Stimulated activated CD4-positive, alpha-beta T cell treated with anti-CD3 and anti-CD28 coated beads, Interleukin-15, amount 100 ng/mL, for 1 hour (primary cell): Measurements from ENCODE around the gene TPSD1.
"Not testable (repeated sequence)": the region's sequence is repeated elsewhere in the genome, so short reads cannot be mapped to it uniquely, and the experiment has no call there.

Source experiments
- DNase-seq, 2 donors: peaks; one replicate each; pipeline ENCODE4 v3.0.0-alpha.2; 2020; ENCODE audit warnings: low read depth in 1 of 2, low spot score in 1 of 2

TPSD1 gene

DNA sequence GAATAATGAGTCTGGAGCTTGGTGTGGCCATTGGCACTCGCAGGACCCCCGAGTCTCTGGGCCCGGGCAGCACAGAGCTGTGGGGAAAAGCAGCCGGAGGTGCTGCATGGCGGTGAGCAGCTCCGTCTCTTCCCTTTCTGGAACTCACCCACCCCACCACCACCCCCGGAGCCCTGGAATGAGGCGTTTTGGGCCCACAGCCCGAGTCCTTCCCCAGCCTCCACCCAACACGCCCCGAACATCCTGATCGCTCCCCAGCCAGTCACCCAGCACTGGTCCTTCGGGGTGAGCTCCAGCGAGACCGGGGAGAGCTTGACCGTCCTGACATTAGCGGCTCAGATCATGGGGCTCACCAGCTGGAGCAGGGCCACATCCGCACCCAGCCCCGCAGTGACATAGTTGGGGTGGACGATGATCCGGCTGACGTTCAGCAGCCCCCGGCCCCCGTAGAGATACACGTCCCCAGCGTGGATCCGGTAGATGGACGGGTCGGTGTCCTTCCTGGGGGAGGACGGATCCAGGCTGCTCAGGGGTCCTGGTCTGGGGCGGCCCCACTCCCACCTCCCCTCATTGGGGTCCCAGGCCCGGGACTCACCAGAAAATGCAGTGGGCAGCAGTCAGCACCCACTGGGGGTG, 6.5 kb downstream of the TPSD1 start:
- DNase-seq = no peak

- no peak for DNase-seq
Observed at GRCh38 chr16:1262846-1263221, 7.0 kb downstream of the TPSD1 start.

- DNase-seq = no peak
Observed at GRCh38 chr16:1263591-1264344, 7.9 kb downstream of the TPSD1 start.

DNA sequence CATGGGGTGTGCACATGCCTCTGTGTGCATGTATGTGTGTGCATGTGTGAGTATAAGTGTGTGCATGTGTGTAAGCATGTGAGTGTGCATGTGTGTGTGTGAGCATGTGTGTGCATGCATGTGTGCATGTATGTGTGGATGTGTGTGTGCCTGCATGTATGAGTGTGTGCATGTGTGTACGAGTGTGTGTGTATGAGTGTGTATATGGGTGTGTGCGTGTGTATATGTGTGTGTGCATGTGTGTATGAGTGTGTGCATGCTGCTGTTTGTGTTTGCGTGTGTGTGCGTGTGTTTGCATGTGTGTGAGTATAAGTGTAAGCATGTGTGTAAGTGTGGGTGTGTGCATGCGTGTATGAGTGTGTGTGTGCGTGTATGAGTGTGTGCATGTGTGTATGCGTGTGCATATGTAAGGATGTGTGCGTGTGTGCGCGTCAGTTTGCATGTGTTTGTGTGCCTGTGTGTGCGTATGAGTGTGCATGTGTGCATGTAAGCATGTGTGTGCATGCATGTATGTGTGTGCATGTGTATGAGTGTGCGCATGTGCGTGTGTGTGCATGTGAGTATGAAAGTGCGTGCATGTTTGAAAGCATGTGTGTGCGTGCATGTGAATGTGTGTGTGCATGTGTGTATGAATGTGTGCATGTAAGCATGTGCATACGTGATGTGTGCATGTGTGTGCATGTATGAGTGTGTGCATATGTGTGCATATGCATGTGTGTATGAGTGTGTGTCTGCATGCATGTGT, 8.6 kb downstream of the TPSD1 start:
- no peak for DNase-seq

GRCh38 chr16:1265090-1265630, 9.3 kb downstream of the TPSD1 start:
- DNase-seq = no peak

DNA sequence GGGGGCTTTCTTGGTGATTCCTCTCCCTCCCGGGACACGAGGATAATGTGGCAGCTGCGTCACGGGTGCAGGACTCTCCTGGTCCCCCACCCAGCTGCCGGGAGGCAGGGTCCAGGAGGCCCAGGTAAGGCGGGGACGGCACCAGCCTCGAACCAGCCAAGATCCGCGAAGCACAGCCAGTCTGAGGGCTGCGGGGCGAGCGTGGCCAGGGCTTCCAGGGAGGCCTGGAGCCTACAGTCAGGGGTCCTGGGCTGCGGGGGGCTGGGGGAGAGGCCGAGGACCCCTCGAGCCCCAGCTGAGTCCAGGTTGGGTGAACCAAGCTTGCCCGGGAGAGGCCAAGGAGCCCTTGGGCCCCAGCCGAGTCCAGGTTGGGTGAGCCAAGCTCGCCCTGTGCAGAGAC, 10.0 kb downstream of the TPSD1 start:
- no peak for DNase-seq

DNA sequence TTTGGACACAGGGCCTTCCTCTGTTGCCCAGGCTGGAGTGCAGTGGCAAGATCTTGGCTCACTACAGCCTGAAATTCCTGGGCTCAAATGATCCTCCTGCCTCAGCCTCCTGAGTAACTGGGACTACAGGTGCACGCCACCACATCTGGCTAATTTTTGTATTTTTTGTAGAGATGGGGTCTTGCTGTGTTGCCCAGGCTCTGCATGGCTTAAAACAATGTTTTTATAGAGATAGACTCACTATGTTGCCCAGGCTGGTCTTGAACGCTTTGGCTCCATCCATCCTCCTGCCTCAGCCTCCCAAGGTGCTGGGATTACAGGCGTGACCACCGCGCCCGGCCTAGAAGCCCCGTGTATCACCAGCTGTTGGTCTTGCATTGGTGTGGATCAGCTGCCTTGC, 13.5 kb downstream of the TPSD1 start:
- not testable (repeated sequence) for DNase-seq

DNA sequence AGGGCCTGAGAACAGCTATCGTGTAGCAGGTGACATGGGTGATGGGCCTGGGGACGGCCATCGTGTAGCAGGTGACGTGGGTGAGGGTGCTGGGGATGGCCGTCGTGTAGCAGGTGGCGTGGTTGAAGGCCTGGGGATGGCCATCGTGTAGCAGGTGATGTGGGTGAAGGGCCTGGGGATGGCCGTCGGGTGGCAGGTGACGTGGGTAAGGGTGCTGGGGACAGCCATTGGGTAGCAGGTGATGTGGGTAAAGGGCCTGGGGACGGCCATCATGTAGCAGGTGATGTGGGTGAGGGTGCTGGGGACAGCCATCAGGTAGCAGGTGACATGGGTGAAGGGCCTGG, 15.5 kb downstream of the TPSD1 start:
- no peak for DNase-seq

DNA sequence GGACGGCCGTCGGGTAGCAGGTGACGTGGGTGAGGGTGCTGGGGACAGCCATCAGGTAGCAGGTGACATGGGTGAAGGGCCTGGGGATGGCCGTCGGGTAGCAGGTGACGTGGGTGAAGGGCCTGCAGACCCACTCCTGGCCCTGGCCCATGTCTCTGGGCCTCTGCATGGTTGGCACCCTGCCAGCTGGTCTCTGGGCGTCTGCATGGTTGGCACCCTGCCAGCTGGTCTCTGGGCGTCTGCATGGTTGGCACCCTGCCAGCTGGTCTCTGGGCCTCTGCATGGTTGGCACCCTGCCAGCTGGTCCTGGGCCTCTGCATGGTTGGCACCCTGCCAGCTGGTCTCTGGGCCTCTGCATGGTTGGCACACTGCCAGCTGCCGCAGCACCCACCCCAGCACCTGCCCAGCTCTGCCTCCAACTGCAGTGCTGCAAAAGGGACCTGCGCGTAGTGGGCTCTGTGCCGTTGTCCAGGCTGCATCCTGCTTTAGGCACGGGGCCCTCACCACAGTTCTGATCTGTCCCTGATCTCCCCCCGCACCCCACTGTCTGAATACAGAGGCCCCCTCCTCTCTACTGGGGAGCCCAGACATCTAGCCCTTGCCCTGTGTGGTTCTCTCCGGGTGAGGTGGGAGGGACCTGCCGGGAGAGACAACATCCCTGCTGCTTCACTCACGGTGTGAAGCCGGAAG, 16.0 kb downstream of the TPSD1 start:
- not testable (repeated sequence) for DNase-seq

DNA sequence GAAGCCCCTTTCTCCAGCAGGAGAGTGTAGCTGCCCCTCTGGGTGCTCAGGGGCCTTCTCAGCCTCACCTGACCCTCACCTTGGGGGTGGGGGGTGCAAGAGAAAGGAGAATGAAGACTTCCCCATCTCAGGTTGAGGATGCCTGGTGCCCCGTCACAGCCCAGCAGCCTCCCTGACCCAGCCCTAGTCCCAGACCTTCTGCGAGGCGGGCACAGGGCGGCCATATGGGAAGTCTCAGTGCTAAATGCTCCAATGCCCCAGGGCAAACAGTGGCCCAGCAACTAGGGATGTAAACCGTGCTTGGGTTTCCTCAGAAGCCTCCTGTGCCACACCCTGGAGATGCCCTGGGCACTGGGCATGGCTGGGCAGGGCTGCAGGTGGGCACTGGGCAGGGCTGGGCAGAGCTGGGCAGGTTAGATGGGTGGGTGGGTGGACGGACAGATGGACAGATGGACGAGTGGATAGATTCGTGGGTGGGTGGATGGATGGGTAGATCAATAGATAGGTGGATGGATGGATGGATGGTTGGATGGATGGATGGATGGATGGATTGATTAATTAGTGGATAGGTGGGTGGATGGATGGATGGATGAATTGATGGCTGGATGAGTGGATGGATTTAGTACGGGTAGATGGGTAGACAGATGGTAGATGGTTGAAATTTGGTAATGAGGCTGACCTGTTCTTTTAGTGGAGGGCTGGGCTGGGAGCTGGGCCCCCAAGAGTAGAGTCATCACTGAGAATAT, 16.8 kb downstream of the TPSD1 start:
- DNase-seq = no peak

- DNase-seq = no peak
Observed at GRCh38 chr16:1273816-1274215, 17.9 kb downstream of the TPSD1 start.

GRCh38 chr16:1274767-1275166, 18.9 kb downstream of the TPSD1 start:
- no peak for DNase-seq

GRCh38 chr16:1275791-1276579, 20.1 kb downstream of the TPSD1 start:
- DNase-seq = no peak

DNA sequence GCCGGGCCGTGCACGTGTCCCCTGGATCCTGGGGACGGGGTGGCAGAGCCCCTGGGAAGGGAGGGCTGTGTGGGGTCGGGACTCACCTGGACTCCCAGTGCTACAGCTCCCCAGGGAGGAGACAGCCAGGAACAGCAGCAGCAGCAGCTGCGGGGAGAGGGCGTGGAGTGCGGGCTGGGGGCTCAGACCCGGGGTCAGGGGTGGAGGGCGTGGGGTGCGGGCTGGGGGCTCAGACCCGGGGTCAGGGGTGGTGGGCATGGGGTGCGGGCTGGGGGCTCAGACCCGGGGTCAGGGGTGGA, 20.7 kb downstream of the TPSD1 start:
- DNase-seq = no peak

DNA sequence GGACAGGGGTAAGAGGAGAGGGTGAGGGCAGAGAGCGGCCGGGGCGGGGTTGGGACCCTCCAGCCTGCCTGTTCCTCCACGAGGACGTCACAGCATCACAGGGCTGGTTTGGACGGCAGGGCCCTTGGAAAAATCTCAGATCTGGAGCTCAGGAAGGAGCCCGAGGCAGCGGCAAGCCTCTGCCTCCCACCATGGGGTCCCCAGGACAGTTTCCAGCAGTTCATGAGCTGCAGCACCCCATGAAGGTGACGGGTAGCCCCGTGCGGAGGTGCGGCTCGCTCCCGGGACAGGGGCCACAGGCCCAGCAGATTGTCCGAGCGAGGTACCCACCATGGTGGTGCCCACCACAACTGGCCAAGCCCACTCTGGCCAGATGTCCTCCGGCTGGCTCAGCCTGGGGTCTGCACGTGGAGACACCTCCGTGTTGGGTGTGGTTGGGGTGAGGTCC, 21.3 kb downstream of the TPSD1 start:
- DNase-seq = no peak

- DNase-seq = no peak
Observed at GRCh38 chr16:1277617-1278282, 21.9 kb downstream of the TPSD1 start.

GRCh38 chr16:1278477-1278876, 22.6 kb downstream of the TPSD1 start:
- no peak for DNase-seq

GRCh38 chr16:1279081-1279944, 23.4 kb downstream of the TPSD1 start:
- DNase-seq = no peak
